ENCODE measurements around the gene TAAR6. TPM values are rescaled to one million over a fixed set of nuclear protein-coding genes. Genes with fewer than 3 reads are reported as not detected.

Gene TAAR6
- total and polyA plus RNA-seq, 2 of the 8 experiments (the other 6 are each of a cell fraction or from before 2014, with no cell fraction given) = 0.06 TPM; not detected in 1

- TF ChIP-seq SP1 (IDR thresholded peaks at IDR 0.05; ENCODE audit: low read depth, low read length) (no peak), MAFK (IDR thresholded peaks at IDR 0.05; ENCODE audit: low read depth, low read length) (no peak)
Measured at GRCh38 chr6:132524646-132525045, 45.5 kb upstream of the TAAR6 start (continued).
